ENCODE measurements around the gene CDC27.

DNA sequence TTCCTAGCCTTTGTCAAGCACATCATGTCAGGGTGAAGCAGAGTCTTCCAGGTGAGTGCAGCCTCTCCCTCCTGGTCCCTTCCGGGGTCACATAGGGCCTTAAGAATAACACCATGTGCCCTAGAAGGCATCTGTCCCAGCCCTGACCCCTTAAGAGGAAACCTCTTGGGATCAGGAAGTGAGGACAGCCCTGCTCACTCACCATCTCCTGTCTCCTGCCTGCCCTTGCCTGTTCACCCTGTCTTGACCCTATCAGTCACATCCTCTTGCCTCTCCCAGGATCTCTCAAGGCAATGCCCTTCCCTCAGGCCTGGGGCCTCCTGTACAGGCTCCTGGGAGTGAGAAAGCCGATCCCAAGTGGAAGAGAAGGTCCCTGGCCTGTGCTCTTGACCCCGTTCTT lies 33.9 kb upstream of the CDC27 start:
- TF ChIP-seq MAFK (IDR thresholded peaks at IDR 0.05; ENCODE audit: low read depth, low read length), result no peak
- TF ChIP-seq, protein P1, sequence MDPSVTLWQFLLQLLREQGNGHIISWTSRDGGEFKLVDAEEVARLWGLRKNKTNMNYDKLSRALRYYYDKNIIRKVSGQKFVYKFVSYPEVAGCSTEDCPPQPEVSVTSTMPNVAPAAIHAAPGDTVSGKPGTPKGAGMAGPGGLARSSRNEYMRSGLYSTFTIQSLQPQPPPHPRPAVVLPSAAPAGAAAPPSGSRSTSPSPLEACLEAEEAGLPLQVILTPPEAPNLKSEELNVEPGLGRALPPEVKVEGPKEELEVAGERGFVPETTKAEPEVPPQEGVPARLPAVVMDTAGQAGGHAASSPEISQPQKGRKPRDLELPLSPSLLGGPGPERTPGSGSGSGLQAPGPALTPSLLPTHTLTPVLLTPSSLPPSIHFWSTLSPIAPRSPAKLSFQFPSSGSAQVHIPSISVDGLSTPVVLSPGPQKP (IDR thresholded peaks at IDR 0.05; ENCODE audit: borderline replicate concordance, low read depth, low read length), result no peak
